ENCODE measurements around the gene MAGI1. TPM values are rescaled to one million over a fixed set of nuclear protein-coding genes. Genes with fewer than 3 reads are reported as not detected.

Gene MAGI1
- total RNA-seq, 1 donor from 2014 or later = 45.8 TPM

DNA sequence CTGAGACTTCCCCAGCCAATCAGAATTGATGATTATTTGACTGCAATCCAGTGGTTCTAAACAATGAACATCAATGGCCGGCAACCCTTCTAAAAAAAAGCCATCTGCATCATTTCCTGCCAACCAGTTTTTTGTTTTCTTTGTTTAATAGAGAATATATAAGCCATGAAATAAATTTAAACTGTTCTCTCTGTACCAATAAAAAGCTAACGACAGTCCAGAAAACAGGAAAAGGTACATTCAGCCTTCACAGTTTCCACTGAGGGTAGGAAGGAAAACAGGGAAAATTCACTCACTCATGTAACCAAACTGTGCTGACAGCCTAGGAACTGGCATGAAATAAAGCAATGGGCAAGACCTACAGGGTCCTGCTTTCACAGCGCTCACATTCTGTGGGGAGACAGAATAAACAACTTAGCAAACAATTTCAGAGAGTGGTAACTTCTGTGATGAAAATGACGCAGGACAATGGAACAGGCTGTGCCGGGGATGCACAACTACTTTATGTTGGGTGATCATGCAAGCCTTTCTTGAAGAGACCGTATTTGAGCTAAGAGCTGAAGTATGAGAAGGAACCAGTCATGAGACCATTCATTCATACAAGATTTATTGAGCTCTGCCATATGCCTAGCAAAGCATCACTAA is 630.1 kb downstream of the MAGI1 start:
- TF ChIP-seq, protein P1, sequence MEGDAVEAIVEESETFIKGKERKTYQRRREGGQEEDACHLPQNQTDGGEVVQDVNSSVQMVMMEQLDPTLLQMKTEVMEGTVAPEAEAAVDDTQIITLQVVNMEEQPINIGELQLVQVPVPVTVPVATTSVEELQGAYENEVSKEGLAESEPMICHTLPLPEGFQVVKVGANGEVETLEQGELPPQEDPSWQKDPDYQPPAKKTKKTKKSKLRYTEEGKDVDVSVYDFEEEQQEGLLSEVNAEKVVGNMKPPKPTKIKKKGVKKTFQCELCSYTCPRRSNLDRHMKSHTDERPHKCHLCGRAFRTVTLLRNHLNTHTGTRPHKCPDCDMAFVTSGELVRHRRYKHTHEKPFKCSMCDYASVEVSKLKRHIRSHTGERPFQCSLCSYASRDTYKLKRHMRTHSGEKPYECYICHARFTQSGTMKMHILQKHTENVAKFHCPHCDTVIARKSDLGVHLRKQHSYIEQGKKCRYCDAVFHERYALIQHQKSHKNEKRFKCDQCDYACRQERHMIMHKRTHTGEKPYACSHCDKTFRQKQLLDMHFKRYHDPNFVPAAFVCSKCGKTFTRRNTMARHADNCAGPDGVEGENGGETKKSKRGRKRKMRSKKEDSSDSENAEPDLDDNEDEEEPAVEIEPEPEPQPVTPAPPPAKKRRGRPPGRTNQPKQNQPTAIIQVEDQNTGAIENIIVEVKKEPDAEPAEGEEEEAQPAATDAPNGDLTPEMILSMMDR (IDR thresholded peaks at IDR 0.05) = no peak
- H3K4me3 ChIP-seq = no peak overlapping the region
- no peaks in the 10 kb centered on the region for H3K9me3 ChIP-seq
- no peaks in the 10 kb centered on the region for H3K4me1 ChIP-seq
- DNase-seq (no peak), ATAC-seq (no peak)
- intact Hi-C loops (cut with DNase I) = no loop called here
- H3K36me3 ChIP-seq = no peaks in the 10 kb centered on the region
- no peak overlapping the region for H3K27ac ChIP-seq
- H3K27me3 ChIP-seq = no peaks in the 10 kb centered on the region

DNA sequence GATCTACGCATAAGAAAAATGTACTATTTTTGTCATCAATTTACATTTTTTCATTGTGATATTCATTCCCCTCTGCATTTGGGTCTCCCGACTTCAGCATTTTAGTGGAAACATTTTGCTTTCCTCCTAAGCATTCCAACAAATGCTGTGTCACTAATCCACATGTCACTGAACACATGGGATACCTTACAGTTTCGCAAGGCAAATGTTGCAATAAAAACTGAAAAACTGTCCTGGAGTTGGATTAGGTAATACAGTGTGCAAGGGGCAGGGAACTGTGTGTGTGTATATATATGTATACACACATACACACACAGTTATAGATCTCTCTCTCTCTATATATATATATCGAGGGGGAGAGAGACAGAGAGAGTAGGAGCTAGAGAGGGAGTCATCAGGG is 632.2 kb downstream of the MAGI1 start:
- intact Hi-C loops (cut with DNase I) = no loop called here
- ATAC-seq (no peak), DNase-seq (no peak)
- Histone ChIP-seq H3K9me3 (no peaks in the 10 kb centered on the region), H3K4me1 (no peaks in the 10 kb centered on the region), H3K27ac (no peak overlapping the region), H3K27me3 (no peaks in the 10 kb centered on the region), H3K36me3 (no peaks in the 10 kb centered on the region), H3K4me3 (no peak overlapping the region)
- TF ChIP-seq, protein P1 (IDR thresholded peaks at IDR 0.05) = no peak

GRCh38 chr3:65402597-65402996 is 636.1 kb downstream of the MAGI1 start:
- Histone ChIP-seq H3K27me3 (no peaks in the 10 kb centered on the region), H3K4me3 (no peak overlapping the region), H3K36me3 (no peaks in the 10 kb centered on the region), H3K27ac (no peak overlapping the region), H3K4me1 (no peaks in the 10 kb centered on the region), H3K9me3 (no peaks in the 10 kb centered on the region)
- ATAC-seq (no peak), DNase-seq (no peak)
- intact Hi-C loops (cut with DNase I) = no loop called here
- TF ChIP-seq, protein P1 (IDR thresholded peaks at IDR 0.05) = no peak

GRCh38 chr3:65401359-65402305 is 637.1 kb downstream of the MAGI1 start:
- H3K9me3 ChIP-seq = no peaks in the 10 kb centered on the region

GRCh38 chr3:65400899-65401298 is 637.8 kb downstream of the MAGI1 start:
- Histone ChIP-seq H3K4me3 (no peak overlapping the region), H3K9me3 (no peaks in the 10 kb centered on the region), H3K27me3 (no peaks in the 10 kb centered on the region), H3K36me3 (no peaks in the 10 kb centered on the region), H3K27ac (no peak overlapping the region), H3K4me1 (no peaks in the 10 kb centered on the region)
- ATAC-seq = no peak
- TF ChIP-seq, protein P1 (IDR thresholded peaks at IDR 0.05) = no peak
- DNase-seq = no peak
- intact Hi-C loops (cut with DNase I) = no loop called here

More at GRCh38 chr3:65401359-65402305, 637.1 kb downstream of the MAGI1 start:
- Histone ChIP-seq H3K4me3 (no peak overlapping the region), H3K27me3 (no peaks in the 10 kb centered on the region), H3K4me1 (no peaks in the 10 kb centered on the region), H3K27ac (no peak overlapping the region), H3K36me3 (no peaks in the 10 kb centered on the region)
- TF ChIP-seq, protein P1 (IDR thresholded peaks at IDR 0.05) = no peak
- no peak for DNase-seq
- intact Hi-C loops (cut with DNase I) = no loop called here
- no peak for ATAC-seq
